Stomach (tissue), 9 donors: ENCODE data around the gene ZC3H10. TPM values are rescaled to one million over a fixed set of nuclear protein-coding genes. Genes with fewer than 3 reads are reported as not detected.
A peak's percentile ranks its signal among the peaks of the same experiment; 100 is the strongest.

Experiments
- DNase-seq, 2 donors: peaks; one replicate each; pipeline versions ENCODE4 v3.0.0 to v3.0.0-alpha.2; 2013 to 2019
- H3K27ac ChIP-seq, 5 donors: fragments of 200-600 bp in 4 of 5; sonication (generic) in 4 of 5; one replicate each; pipeline ENCODE4 v1.5.1; 2013 to 2019; ENCODE audit warnings: mild to moderate bottlenecking in 1 of 5, moderate library complexity in 1 of 5
- H3K27me3 ChIP-seq, 3 donors: fragments of 200-600 bp; sonication (generic); one replicate each; pipeline ENCODE4 v1.5.1; 2017 to 2019; ENCODE audit warnings: mixed run types in 1 of 3
- H3K36me3 ChIP-seq, 4 donors: fragments of 200-600 bp; sonication (generic); 1 replicate in 3 of 4; 2 replicates in 1 of 4; pipeline ENCODE4 v1.5.1; 2016 to 2019
- H3K4me1 ChIP-seq, 4 donors: fragments of 200-600 bp; sonication (generic); one replicate each; pipeline ENCODE4 v1.5.1; 2016 to 2019
- H3K4me3 ChIP-seq, 4 donors: fragments of 200-600 bp; sonication (generic) in 3 of 4; one replicate each; pipeline ENCODE4 v1.5.1; 2016 to 2019; ENCODE audit warnings: mild to moderate bottlenecking in 1 of 4
- H3K9me3 ChIP-seq, 4 donors: fragments of 200-600 bp; sonication (generic); one replicate each; pipeline ENCODE4 v1.5.1; 2016 to 2019
- EP300 ChIP-seq: sonication (generic); formaldehyde crosslinking; IDR thresholded peaks from one replicate; pipeline ENCODE4 v1.6.1; 2017; ENCODE audit warnings: antibody characterized with exemption
- POLR2A ChIP-seq, 4 donors: fragments of 450-650 bp; IDR thresholded peaks; one replicate each; pipeline ENCODE4 v1.6.1; 2016; ENCODE audit warnings: antibody characterized with exemption in 4 of 4, control low read depth in 2 of 4, mild to moderate bottlenecking in 1 of 4, moderate library complexity in 1 of 4
- POLR2AphosphoS5 ChIP-seq, 3 donors: sonication (generic); formaldehyde crosslinking; IDR thresholded peaks; one replicate each; pipeline ENCODE4 v1.6.1; 2016; ENCODE audit warnings: antibody characterized with exemption in 3 of 3
- WGBS, 5 donors: extraction: QIAGEN DNeasy Blood & Tissue Kit in 3 of 5; methylation state at CpG; one replicate each; pipeline versions ENCODE4 v1.1.5 to v1.1.7; 2013 to 2018; 5-methylcytosine and 5-hydroxymethylcytosine counted together
- intact Hi-C: fragments of 100-400 bp; cut with DNase I; formaldehyde crosslinking; loops from one replicate; pipeline ENCODE4 v1.15.1; 2023; ENCODE audit warnings: low total_unique reads
- polyA plus RNA-seq, 3 donors: library from polyadenylated mRNA; stranded (reverse); fragments of 200-250 nt; gene quantifications; one replicate each; pipeline ENCODE4 v1.2.3, GENCODE V29; 2013
- total RNA-seq, 5 donors: library from RNA; depleted of rRNA; stranded (reverse); fragments of >200 nt; gene quantifications; one replicate each; pipeline versions ENCODE4 v1.1.0 to v1.2.3, GENCODE V29; 2014 to 2016
- TF ChIP-seq, protein P1 (sequence below), 7 experiments: fragments of 450-650 bp in 4 of 7; fragments of 200-600 bp in 3 of 7; sonication (generic) in 3 of 7; IDR thresholded peaks; one replicate each; pipeline ENCODE4 v1.5.1; 2016 to 2019; ENCODE audit warnings: antibody characterized with exemption in 7 of 7, control low read depth in 2 of 7, mild to moderate bottlenecking in 1 of 7
- donor health status: healthy with polysubstance abuse.
- donor health status: Bipolar disorder and iron deficiency.
- donor health status: healthy.

Gene ZC3H10
- total and polyA plus RNA-seq, 8 donors = under 0.01 to 5.8 (median 2.0) TPM

DNA sequence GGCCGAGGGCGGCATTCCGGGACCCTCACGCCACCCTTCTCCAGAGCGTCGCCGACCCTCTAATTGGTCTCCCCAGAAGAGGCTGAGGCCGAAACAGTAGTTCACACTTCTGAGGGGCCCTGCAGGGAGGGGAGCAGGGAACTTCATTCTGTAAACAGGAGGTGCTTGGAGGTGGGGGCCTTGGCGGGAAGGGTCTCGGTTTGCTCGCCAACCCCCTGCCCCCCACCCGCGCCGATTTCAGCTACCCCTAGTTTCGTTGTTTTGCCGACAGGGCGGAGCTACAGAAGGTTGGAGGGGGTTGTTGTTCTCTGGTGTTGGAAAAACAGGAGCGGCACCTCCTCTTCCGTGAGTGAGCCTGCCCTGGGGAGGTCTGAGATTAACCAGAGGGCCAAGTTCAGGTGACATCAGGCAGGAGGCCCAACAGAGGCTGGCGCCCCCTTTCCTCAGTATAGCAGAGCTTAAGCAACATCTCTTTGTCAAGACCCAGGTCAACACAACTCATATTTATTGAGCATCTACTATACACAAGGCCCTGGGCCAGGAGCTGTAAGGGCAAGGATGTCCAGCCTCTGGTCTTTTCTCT, 37.4 kb upstream of the ZC3H10 start:
- 8 to 28% (median 10%) methylated on average over 17 to 20 of the region's 20 CpGs for WGBS, 5 donors
- peaks cover 0 to 15% (median 6%) of the 10 kb centered on the region in 3 donors for H3K27me3 ChIP-seq
- intact Hi-C loops = no loop called here

DNA sequence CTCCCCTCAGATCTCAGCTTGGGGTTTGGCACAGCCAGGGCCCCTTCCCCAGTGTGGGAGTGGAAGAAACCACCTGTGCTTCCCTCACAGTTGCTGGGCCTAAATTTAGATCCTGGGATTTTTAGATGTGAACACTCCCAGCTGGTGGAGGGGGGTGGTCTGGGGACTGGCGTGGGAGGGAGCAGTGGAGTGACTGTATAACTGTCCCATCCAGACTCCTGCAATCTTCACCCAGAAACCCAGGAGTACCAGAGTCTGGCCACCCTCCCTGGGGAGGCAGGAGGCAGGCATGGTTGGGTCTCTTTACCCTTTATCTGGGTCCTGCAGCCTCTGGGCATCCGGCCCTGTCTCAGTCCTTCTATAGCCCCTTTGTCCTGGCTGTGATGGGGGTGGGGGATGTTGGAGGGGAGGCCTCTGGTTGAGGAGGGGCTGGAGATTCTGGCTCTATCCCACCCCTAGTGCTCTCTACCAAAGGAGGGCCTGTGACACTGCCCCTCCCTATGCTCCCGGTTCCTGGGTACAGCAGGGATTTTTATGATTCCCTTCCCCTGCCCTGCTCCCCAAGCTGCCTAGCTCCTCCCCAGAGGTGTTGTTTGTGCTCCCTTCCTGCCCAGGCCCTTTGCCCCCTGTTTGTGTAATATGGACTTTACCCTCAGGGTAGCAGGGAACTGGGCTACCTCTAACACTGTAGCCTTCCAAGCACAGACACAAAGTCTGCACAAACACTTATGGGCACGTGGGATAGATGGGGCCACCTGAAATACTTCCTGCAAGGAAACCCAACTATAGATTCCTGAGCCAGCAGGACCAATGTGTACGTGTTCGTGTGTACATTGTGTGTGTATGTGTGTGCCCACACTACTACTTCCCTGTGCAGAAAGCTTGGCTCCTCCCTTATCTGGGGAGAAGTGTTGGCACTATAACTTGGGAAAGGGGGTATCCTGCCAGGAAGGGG, 36.4 kb upstream of the ZC3H10 start:
- H3K36me3 ChIP-seq = peaks cover 0 to 24% (median 15%) of the 10 kb centered on the region in 4 donors
- intact Hi-C loops = no loop called here
- peaks cover 0 to 15% (median 6%) of the 10 kb centered on the region in 3 donors for H3K27me3 ChIP-seq
- peak overlapping the region; percentile 92 to 98 (median 93) for H3K27ac ChIP-seq
- peak in 2 of 4 donors; percentile 60 to 69 for TF ChIP-seq POLR2A (IDR thresholded peaks at IDR 0.05)
- TF ChIP-seq, protein P1, sequence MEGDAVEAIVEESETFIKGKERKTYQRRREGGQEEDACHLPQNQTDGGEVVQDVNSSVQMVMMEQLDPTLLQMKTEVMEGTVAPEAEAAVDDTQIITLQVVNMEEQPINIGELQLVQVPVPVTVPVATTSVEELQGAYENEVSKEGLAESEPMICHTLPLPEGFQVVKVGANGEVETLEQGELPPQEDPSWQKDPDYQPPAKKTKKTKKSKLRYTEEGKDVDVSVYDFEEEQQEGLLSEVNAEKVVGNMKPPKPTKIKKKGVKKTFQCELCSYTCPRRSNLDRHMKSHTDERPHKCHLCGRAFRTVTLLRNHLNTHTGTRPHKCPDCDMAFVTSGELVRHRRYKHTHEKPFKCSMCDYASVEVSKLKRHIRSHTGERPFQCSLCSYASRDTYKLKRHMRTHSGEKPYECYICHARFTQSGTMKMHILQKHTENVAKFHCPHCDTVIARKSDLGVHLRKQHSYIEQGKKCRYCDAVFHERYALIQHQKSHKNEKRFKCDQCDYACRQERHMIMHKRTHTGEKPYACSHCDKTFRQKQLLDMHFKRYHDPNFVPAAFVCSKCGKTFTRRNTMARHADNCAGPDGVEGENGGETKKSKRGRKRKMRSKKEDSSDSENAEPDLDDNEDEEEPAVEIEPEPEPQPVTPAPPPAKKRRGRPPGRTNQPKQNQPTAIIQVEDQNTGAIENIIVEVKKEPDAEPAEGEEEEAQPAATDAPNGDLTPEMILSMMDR (IDR thresholded peaks at IDR 0.05) = peak in 1 of 7 experiments; percentile 28
- TF ChIP-seq POLR2AphosphoS5 (IDR thresholded peaks at IDR 0.05) = peak in 2 of 3 donors; percentile 84 to 94
- no peak for TF ChIP-seq EP300
- peaks cover 20 to 67% (median 53%) of the 10 kb centered on the region in 4 donors for H3K4me1 ChIP-seq
- H3K9me3 ChIP-seq = no peaks in the 10 kb centered on the region
- peak overlapping the region; percentile 55 to 73 (median 66) for H3K4me3 ChIP-seq
- DNase-seq = peak; percentile 82 to 92
- WGBS, 5 donors = 26 to 48% (median 32%) methylated on average over 5 to 6 of the region's 6 CpGs

More for the DNA sequence above, 37.4 kb upstream of the ZC3H10 start:
- Histone ChIP-seq H3K4me1 (peaks cover 20 to 57% (median 46%) of the 10 kb centered on the region in 4 donors), H3K36me3 (peaks cover 0 to 19% (median 11%) of the 10 kb centered on the region in 4 donors), H3K27ac (peak overlapping the region; percentile 92 to 98 (median 93)), H3K4me3 (peak overlapping the region; percentile 55 to 73 (median 66)), H3K9me3 (no peaks in the 10 kb centered on the region)
- DNase-seq = peak; percentile 70 to 86
- TF ChIP-seq EP300 (no peak), POLR2A (IDR thresholded peaks at IDR 0.05) (peak in 1 of 4 donors; percentile 17), POLR2AphosphoS5 (IDR thresholded peaks at IDR 0.05) (peak in 2 of 3 donors; percentile 59 to 76)
- TF ChIP-seq, protein P1 (IDR thresholded peaks at IDR 0.05) = no peak

DNA sequence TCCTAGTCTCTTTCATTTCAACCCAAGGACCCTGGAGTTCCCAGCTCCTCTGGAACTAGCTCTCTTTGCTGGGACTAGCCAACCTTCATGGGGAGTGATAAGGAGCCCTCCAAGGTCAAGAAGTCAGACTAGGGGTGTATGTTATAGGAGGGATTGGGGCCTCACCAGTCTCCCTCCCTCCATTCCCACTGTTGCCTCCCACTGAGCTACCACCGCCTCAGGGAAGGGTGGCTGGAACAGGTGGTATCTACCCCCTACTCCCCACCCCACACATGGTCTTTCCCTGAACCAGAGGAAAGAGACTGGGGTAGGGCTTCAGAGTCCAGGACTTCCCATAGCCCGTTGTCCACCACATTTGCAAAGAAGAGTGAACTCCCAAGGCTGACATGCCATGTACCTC, 35.7 kb upstream of the ZC3H10 start:
- DNase-seq = no peak
- peak overlapping the region; percentile 6 to 73 (median 39) for H3K4me3 ChIP-seq
- intact Hi-C loops = no loop called here
- 25 to 49% (median 41%) methylated on average over 2 of the region's 2 CpGs for WGBS, 5 donors
- H3K9me3 ChIP-seq = no peaks in the 10 kb centered on the region
- H3K36me3 ChIP-seq = peaks cover 0 to 28% (median 17%) of the 10 kb centered on the region in 4 donors
- peak overlapping the region; percentile 92 to 98 (median 93) for H3K27ac ChIP-seq
- TF ChIP-seq POLR2A (IDR thresholded peaks at IDR 0.05) (no peak), POLR2AphosphoS5 (IDR thresholded peaks at IDR 0.05) (no peak), EP300 (no peak)
- TF ChIP-seq, protein P1 (IDR thresholded peaks at IDR 0.05) = no peak
- H3K27me3 ChIP-seq = peaks cover 0 to 15% (median 6%) of the 10 kb centered on the region in 3 donors
- H3K4me1 ChIP-seq = peaks cover 20 to 74% (median 58%) of the 10 kb centered on the region in 4 donors

DNA sequence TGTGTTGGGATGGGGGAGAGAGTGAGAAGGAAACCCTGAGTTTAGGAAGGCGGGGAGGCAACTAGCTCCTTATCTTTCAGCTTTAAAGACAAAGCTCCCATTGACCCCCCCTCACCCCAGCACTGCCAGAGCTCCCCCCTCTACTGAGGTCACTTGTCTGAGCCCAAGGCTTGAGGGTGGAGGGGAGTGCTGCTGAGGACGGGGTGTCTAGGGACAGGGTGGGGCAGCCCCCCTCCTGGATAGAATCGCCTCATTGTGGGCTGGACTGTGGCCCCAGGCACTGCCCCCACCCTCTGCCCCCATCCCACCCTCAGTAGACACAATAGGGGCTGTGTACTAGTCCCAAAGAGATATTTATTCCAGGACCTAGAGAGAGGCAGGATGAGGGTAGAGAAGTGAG, 35.1 kb upstream of the ZC3H10 start:
- H3K9me3 ChIP-seq = no peaks in the 10 kb centered on the region
- H3K36me3 ChIP-seq = peaks cover 5 to 34% (median 19%) of the 10 kb centered on the region in 4 donors
- TF ChIP-seq, protein P1 (IDR thresholded peaks at IDR 0.05) = no peak
- TF ChIP-seq POLR2AphosphoS5 (IDR thresholded peaks at IDR 0.05) (no peak), EP300 (no peak), POLR2A (IDR thresholded peaks at IDR 0.05) (no peak)
- intact Hi-C loops = no loop called here
- peak in 1 of 2 donors; percentile 53 for DNase-seq
- peak overlapping the region; percentile 92 to 98 (median 93) for H3K27ac ChIP-seq
- H3K27me3 ChIP-seq = peaks cover 0 to 15% (median 6%) of the 10 kb centered on the region in 3 donors
- 27 to 41% (median 34%) methylated on average over 3 of the region's 3 CpGs for WGBS, 5 donors
- H3K4me3 ChIP-seq = peak overlapping the region; percentile 6 to 73 (median 39)
- peaks cover 20 to 80% (median 64%) of the 10 kb centered on the region in 4 donors for H3K4me1 ChIP-seq
